Panc1 (cell line): Measurements from ENCODE around the gene ZNF558.

Source experiments
- POLR2AphosphoS5 ChIP-seq: IDR thresholded peaks from 2 replicates; pipeline ENCODE4 v1.6.1; 2012; ENCODE audit warnings: mild to moderate bottlenecking, low read depth, low read length, moderate library complexity
- TF ChIP-seq, protein P1 (sequence below): fragments of 450-650 bp; IDR thresholded peaks from 2 replicates; pipeline ENCODE4 v1.5.1; 2017; ENCODE audit warnings: mild to moderate bottlenecking

DNA sequence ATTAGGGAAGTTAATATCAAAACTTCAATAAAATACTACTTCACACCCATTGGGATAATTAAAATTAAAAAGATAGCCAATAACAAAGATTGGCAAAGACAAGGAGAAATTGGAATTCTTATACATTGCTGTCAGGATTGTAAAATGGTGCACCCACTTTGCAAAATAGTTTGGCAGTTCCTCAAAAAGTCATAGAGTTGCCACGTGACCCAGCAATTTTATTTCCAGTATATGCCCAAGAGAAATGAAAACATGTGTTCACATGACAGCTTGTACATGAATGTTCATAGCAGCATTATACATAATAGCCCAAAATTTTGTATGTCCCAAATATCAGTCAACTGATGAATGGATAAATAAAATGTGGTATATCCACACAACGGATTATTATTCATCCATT lies 3.3 kb upstream of the ZNF558 start:
- TF ChIP-seq, protein P1, sequence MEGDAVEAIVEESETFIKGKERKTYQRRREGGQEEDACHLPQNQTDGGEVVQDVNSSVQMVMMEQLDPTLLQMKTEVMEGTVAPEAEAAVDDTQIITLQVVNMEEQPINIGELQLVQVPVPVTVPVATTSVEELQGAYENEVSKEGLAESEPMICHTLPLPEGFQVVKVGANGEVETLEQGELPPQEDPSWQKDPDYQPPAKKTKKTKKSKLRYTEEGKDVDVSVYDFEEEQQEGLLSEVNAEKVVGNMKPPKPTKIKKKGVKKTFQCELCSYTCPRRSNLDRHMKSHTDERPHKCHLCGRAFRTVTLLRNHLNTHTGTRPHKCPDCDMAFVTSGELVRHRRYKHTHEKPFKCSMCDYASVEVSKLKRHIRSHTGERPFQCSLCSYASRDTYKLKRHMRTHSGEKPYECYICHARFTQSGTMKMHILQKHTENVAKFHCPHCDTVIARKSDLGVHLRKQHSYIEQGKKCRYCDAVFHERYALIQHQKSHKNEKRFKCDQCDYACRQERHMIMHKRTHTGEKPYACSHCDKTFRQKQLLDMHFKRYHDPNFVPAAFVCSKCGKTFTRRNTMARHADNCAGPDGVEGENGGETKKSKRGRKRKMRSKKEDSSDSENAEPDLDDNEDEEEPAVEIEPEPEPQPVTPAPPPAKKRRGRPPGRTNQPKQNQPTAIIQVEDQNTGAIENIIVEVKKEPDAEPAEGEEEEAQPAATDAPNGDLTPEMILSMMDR = no peak
- TF ChIP-seq POLR2AphosphoS5 = no peak
